Endodermal cell (in vitro differentiated cells): ENCODE data around the gene HERC3. TPM values are rescaled to one million over a fixed set of nuclear protein-coding genes. Genes with fewer than 3 reads are reported as not detected.
A peak's percentile ranks its signal among the peaks of the same experiment; 100 is the strongest.

ENCODE experiments used
- DNase-seq: peaks from one replicate; pipeline ENCODE4 v3.0.0-alpha.2; 2017
- H3K27ac ChIP-seq: 2 replicates; pipeline ENCODE4 v1.5.1; 2013; ENCODE audit warnings: mild to moderate bottlenecking, low read depth, low read length, moderate library complexity
- H3K27me3 ChIP-seq: 2 replicates; pipeline ENCODE4 v1.6.1; 2013; ENCODE audit warnings: mild to moderate bottlenecking, low read length, moderate library complexity; ENCODE audit not compliant: insufficient read depth, control insufficient read depth, poor library complexity, severe bottlenecking
- H3K36me3 ChIP-seq: 2 replicates; pipeline ENCODE4 v1.7.0; 2013; ENCODE audit warnings: mild to moderate bottlenecking, low read length, moderate library complexity; ENCODE audit not compliant: control insufficient read depth, insufficient read depth
- H3K4me1 ChIP-seq: one replicate; pipeline ENCODE4 v1.7.0; 2013; ENCODE audit warnings: low read length; ENCODE audit not compliant: control insufficient read depth, insufficient read depth
- H3K4me3 ChIP-seq: 2 replicates; pipeline ENCODE4 v1.5.1; 2013; ENCODE audit warnings: mild to moderate bottlenecking, low read length, moderate library complexity
- H3K9ac ChIP-seq: 2 replicates; pipeline ENCODE4 v1.6.1; 2013; ENCODE audit warnings: mild to moderate bottlenecking, low read length, moderate library complexity; ENCODE audit not compliant: poor library complexity, severe bottlenecking; ENCODE audit errors: extremely low read depth
- H3K9me3 ChIP-seq: 2 replicates; pipeline ENCODE4 v1.6.1; 2013; ENCODE audit warnings: mild to moderate bottlenecking, low read length, moderate library complexity; ENCODE audit not compliant: control insufficient read depth
- H3K27ac Mint-ChIP-seq: 2 replicates; pipeline ENCODE4 v1.8.0; 2020; ENCODE audit warnings: mixed read lengths
- H3K27me3 Mint-ChIP-seq: 2 replicates; pipeline ENCODE4 v1.8.0; 2021; ENCODE audit warnings: mild to moderate bottlenecking, mixed read lengths; ENCODE audit not compliant: insufficient read depth
- H3K36me3 Mint-ChIP-seq: 2 replicates; pipeline ENCODE4 v1.8.0; 2020; ENCODE audit warnings: low read depth, mixed read lengths
- H3K4me1 Mint-ChIP-seq: 2 replicates; pipeline ENCODE4 v1.8.0; 2020; ENCODE audit warnings: mixed read lengths
- H3K4me3 Mint-ChIP-seq: 2 replicates; pipeline ENCODE4 v1.8.0; 2020; ENCODE audit warnings: mild to moderate bottlenecking, moderate library complexity, mixed read lengths
- H3K9me3 Mint-ChIP-seq: 2 replicates; pipeline ENCODE4 v1.8.0; 2020; ENCODE audit warnings: mild to moderate bottlenecking, mixed read lengths
- CTCF ChIP-seq: fragments of 200-600 bp; sonication (generic); conservative IDR thresholded peaks from 2 replicates; pipeline ENCODE4 v1.5.0; 2021; ENCODE audit warnings: antibody characterized with exemption, mild to moderate bottlenecking
- WGBS, 2 experiments: methylation state at CpG; one replicate each; pipeline versions ENCODE4 v1.1.5 to v1.1.7; 2013; ENCODE audit warnings: missing lambda C conversion rate in 2 of 2, mixed read lengths in 1 of 2; ENCODE audit not compliant: insufficient coverage in 1 of 2, insufficient read length in 1 of 2; 5-methylcytosine and 5-hydroxymethylcytosine counted together
- total RNA-seq, 2 donors: library from RNA; stranded (reverse); fragmentation: NEBNext Ultra II Directional in 1 of 2; extraction: Animal tissue kit (Norgen Biotek cat#: 25700) in 1 of 2; gene quantifications; 2 replicates in 1 of 2; 3 replicates in 1 of 2; pipeline ENCODE4 v1.2.1, GENCODE V29; 2021

The HERC3 gene
- total RNA-seq, 2 donors from 2014 or later: 4.4 to 5.9 TPM

- H3K36me3 ChIP-seq: no peaks in the 10 kb centered on the region
- Mint-ChIP-seq H3K9me3 (no peaks in the 10 kb centered on the region), H3K4me1 (peaks cover 10% of the 10 kb centered on the region), H3K36me3 (no peaks in the 10 kb centered on the region), H3K4me3 (no peak overlapping the region), H3K27me3 (no peaks in the 10 kb centered on the region), H3K27ac (peak overlapping the region; percentile 86)
- no peak overlapping the region for H3K4me3 ChIP-seq
- no peaks in the 10 kb centered on the region for H3K9me3 ChIP-seq
- H3K9ac ChIP-seq: no peak overlapping the region
- no peaks in the 10 kb centered on the region for H3K27me3 ChIP-seq
- DNase-seq: no peak
- no peak for TF ChIP-seq CTCF
- no peak overlapping the region for H3K27ac ChIP-seq
- H3K4me1 ChIP-seq: no peaks in the 10 kb centered on the region
Observed at GRCh38 chr4:88570001-88570400, 22.3 kb upstream of the HERC3 start.

DNA sequence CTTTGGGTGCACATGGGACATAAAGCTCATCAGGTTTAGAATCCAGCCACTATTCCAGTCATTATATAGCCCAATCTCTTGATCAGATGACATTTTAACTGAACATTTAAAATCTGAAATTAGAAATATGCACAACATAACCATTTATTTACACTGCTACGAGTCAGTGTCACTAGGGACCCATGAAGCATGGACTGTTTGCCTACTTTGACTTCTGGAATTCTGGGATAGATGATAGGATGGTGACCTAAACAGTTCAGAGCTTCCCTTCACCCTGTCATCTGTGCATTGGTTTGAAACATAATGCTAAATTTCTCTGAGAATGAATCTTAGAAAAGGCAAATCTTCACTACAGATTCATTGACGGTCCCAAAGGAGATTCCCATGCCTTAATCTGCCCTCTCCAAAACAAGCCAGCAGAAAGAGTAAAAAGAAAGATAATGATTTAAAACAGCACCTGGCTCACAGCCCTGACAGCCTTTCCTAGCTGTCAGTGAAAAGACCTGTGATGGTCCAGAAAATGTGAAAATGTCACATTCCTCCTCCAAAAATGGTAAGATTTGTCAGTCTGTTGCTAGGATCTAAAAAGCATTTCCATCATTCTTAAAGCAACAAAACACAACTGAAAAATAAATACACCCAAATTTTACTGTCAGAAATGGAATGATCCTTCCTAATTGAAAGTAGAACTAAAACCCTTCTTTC is 18.9 kb upstream of the HERC3 start:
- no peak for DNase-seq
- peaks cover 6% of the 10 kb centered on the region for H3K4me1 ChIP-seq
- no peaks in the 10 kb centered on the region for H3K9me3 Mint-ChIP-seq
- H3K27ac Mint-ChIP-seq: no peak overlapping the region
- H3K4me3 ChIP-seq: no peak overlapping the region
- H3K27me3 Mint-ChIP-seq: no peaks in the 10 kb centered on the region
- H3K9me3 ChIP-seq: no peaks in the 10 kb centered on the region
- no peaks in the 10 kb centered on the region for H3K36me3 ChIP-seq
- no peaks in the 10 kb centered on the region for H3K27me3 ChIP-seq
- peaks cover 16% of the 10 kb centered on the region for H3K4me1 Mint-ChIP-seq
- H3K36me3 Mint-ChIP-seq: no peaks in the 10 kb centered on the region
- 88% methylated on average over 2 of the region's 2 CpGs; no CpG with 5 or more reads in 1 of the 2 experiments for WGBS, 2 experiments
- H3K9ac ChIP-seq: no peak overlapping the region
- no peak overlapping the region for H3K27ac ChIP-seq
- no peak overlapping the region for H3K4me3 Mint-ChIP-seq
- no peak for TF ChIP-seq CTCF

- Mint-ChIP-seq H3K27ac (no peak overlapping the region), H3K4me1 (peaks cover 16% of the 10 kb centered on the region), H3K4me3 (no peak overlapping the region), H3K27me3 (no peaks in the 10 kb centered on the region), H3K9me3 (no peaks in the 10 kb centered on the region), H3K36me3 (no peaks in the 10 kb centered on the region)
- H3K9ac ChIP-seq: no peak overlapping the region
- H3K4me3 ChIP-seq: no peak overlapping the region
- no peaks in the 10 kb centered on the region for H3K27me3 ChIP-seq
- DNase-seq: peak; percentile 68
- H3K9me3 ChIP-seq: no peaks in the 10 kb centered on the region
- 60 to 84% methylated on average over 1 to 2 of the region's 2 CpGs for WGBS, 2 experiments
- H3K27ac ChIP-seq: no peak overlapping the region
- peaks cover 6% of the 10 kb centered on the region for H3K4me1 ChIP-seq
- H3K36me3 ChIP-seq: no peaks in the 10 kb centered on the region
- peak; percentile 73 for TF ChIP-seq CTCF
Observed at GRCh38 chr4:88573995-88574394, 18.3 kb upstream of the HERC3 start.
